Fibroblast of lung (primary cell): ENCODE data around the gene BRINP2. TPM values are rescaled to one million over a fixed set of nuclear protein-coding genes. Genes with fewer than 3 reads are reported as not detected.

ENCODE experiments used
- DNase-seq, 2 donors: peaks; one replicate each; pipeline versions ENCODE4 v3.0.0 to v3.0.0-alpha.2; 2010; ENCODE audit warnings: low read depth in 2 of 2
- H2AFZ ChIP-seq: 2 replicates; pipeline ENCODE4 v1.5.1; 2012; ENCODE audit warnings: low read length, control low read depth, inconsistent platforms
- H3K27ac ChIP-seq: 2 replicates; pipeline ENCODE4 v1.5.1; 2011; ENCODE audit warnings: low read length, control low read depth; ENCODE audit not compliant: insufficient read depth
- H3K27me3 ChIP-seq: 2 replicates; pipeline ENCODE4 v1.5.1; 2011; ENCODE audit warnings: mild to moderate bottlenecking, low read length; ENCODE audit not compliant: control insufficient read depth, insufficient read depth
- H3K36me3 ChIP-seq: 2 replicates; pipeline ENCODE4 v1.5.1; 2011; ENCODE audit warnings: low read length; ENCODE audit not compliant: control insufficient read depth, insufficient read depth
- H3K4me1 ChIP-seq: 2 replicates; pipeline ENCODE4 v1.5.1; 2011; ENCODE audit warnings: low read length; ENCODE audit not compliant: control insufficient read depth, insufficient read depth; ENCODE audit errors: extremely low read depth
- H3K4me2 ChIP-seq: 2 replicates; pipeline ENCODE4 v1.5.1; 2011; ENCODE audit warnings: low read length, control low read depth; ENCODE audit not compliant: insufficient read depth; ENCODE audit errors: extremely low read depth
- H3K4me3 ChIP-seq, 4 experiments: fragments of 200-600 bp in 1 of 4; sonication (generic) in 1 of 4; replicated peaks in 1 of 4; 2 replicates each; pipeline ENCODE4 v1.5.1; 2011 to 2016; ENCODE audit warnings: low read length in 4 of 4, low read depth in 3 of 4, mild to moderate bottlenecking in 3 of 4, control low read depth in 2 of 4, inconsistent platforms in 1 of 4, mixed read lengths in 1 of 4; ENCODE audit not compliant: insufficient read depth in 1 of 4; ENCODE audit errors: control extremely low read depth in 1 of 4
- H3K79me2 ChIP-seq: 2 replicates; pipeline ENCODE4 v1.5.1; 2012; ENCODE audit warnings: mild to moderate bottlenecking, low read length, inconsistent platforms; ENCODE audit not compliant: control insufficient read depth, insufficient read depth
- H3K9ac ChIP-seq: 2 replicates; pipeline ENCODE4 v1.5.1; 2011; ENCODE audit warnings: mild to moderate bottlenecking, low read length, control low read depth; ENCODE audit not compliant: insufficient read depth
- H3K9me3 ChIP-seq: 2 replicates; pipeline ENCODE4 v1.5.1; 2012; ENCODE audit warnings: low read depth, low read length; ENCODE audit not compliant: control insufficient read depth, insufficient read depth
- H4K20me1 ChIP-seq: 2 replicates; pipeline ENCODE4 v1.5.1; 2011; ENCODE audit warnings: low read length; ENCODE audit not compliant: control insufficient read depth, insufficient read depth; ENCODE audit errors: extremely low read depth
- EZH2 ChIP-seq: IDR thresholded peaks from 2 replicates; pipeline ENCODE4 v1.5.1; 2012; ENCODE audit warnings: low read length, control low read depth, mild to moderate bottlenecking; ENCODE audit errors: missing control alignments
- polyA plus RNA-seq, 2 donors: library from polyadenylated mRNA; depleted of rRNA in 1 of 2; stranded (reverse) in 1 of 2; unstranded in 1 of 2; fragments of >200 nt; gene quantifications; 2 replicates each; pipeline ENCODE4 v1.2.1, GENCODE V29; 2011 to 2012; ENCODE audit warnings: missing spikeins in 1 of 2
- total RNA-seq: library from RNA; depleted of rRNA; stranded (reverse); fragments of >200 nt; gene quantifications from 2 replicates; pipeline ENCODE4 v1.2.1, GENCODE V29; 2014
- TF ChIP-seq, protein P1 (sequence below), 2 donors: IDR thresholded peaks in 1 of 2; conservative IDR thresholded peaks in 1 of 2; 1 replicate in 1 of 2; 2 replicates in 1 of 2; pipeline ENCODE4 v1.5.1; 2011 to 2012; ENCODE audit warnings: low read length in 2 of 2, control low read depth in 1 of 2, inconsistent platforms in 1 of 2, low read depth in 1 of 2, mild to moderate bottlenecking in 1 of 2

The BRINP2 gene
- total and polyA plus RNA-seq, 2 donors (not counting 1 experiment from before 2014, with no cell fraction given): under 0.01 to 0.02 TPM

DNA sequence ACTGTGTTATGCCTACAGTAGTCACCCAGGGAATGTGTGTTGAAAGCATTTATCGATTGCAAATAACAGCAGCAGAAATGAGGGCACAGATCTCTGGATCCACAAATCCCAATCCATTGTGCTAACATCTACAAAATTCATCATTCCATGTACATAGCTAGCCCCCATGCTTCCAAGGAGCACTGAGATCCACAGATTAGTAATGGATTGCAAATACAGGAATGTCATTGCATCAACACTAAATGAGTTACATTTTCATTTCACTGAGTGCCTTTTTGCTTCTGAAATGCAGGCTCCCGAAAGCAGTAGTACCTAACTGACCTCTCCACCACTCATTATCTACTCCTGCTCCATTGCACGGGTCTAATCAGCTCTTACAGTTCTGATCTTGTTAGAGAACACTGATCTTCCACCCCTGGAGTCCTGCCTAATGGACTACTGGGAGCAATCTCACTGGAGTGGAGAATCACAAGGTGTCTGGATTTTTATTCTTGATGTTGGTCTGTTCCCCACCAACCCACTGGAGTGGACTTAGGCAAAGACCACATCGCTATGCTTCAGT, 36.7 kb upstream of the BRINP2 start:
- no peak for DNase-seq
- Histone ChIP-seq H2AFZ (no peak overlapping the region), H3K4me2 (no peak overlapping the region), H3K79me2 (no peaks in the 10 kb centered on the region), H3K4me3 (no peak overlapping the region), H3K9me3 (no peaks in the 10 kb centered on the region), H3K4me1 (no peaks in the 10 kb centered on the region), H3K27me3 (no peaks in the 10 kb centered on the region), H3K9ac (no peak overlapping the region), H3K36me3 (no peaks in the 10 kb centered on the region), H4K20me1 (no peaks in the 10 kb centered on the region), H3K27ac (no peak overlapping the region)
- TF ChIP-seq, protein P1, sequence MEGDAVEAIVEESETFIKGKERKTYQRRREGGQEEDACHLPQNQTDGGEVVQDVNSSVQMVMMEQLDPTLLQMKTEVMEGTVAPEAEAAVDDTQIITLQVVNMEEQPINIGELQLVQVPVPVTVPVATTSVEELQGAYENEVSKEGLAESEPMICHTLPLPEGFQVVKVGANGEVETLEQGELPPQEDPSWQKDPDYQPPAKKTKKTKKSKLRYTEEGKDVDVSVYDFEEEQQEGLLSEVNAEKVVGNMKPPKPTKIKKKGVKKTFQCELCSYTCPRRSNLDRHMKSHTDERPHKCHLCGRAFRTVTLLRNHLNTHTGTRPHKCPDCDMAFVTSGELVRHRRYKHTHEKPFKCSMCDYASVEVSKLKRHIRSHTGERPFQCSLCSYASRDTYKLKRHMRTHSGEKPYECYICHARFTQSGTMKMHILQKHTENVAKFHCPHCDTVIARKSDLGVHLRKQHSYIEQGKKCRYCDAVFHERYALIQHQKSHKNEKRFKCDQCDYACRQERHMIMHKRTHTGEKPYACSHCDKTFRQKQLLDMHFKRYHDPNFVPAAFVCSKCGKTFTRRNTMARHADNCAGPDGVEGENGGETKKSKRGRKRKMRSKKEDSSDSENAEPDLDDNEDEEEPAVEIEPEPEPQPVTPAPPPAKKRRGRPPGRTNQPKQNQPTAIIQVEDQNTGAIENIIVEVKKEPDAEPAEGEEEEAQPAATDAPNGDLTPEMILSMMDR (conservative IDR thresholded peaks at IDR 0.05 in 1 of 2, IDR thresholded peaks at IDR 0.05 in 1 of 2; ENCODE audit: low read depth in 1 of 2, low read length in 2 of 2): no peak
- TF ChIP-seq EZH2: no peak

DNA sequence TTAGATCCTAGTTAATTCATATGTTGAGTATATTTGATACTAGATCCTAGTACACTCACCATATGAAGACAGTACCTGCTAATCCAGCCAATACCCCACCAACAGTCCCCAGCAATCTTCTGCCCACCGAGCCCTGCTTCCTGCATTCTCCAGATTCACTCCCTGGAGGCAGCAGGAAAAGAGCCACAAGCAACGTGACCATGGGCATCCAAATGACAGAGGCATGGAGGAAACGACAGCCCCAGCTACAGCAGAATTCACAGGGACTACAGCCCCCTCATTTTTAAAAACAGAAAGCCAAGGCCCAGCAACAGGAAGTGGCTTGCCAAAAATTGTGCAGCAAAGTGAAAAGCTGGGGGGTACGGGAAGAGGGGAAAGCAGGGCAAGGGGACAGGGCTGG, 35.5 kb upstream of the BRINP2 start:
- H3K79me2 ChIP-seq: no peaks in the 10 kb centered on the region
- H3K27ac ChIP-seq: no peak overlapping the region
- no peak overlapping the region for H2AFZ ChIP-seq
- TF ChIP-seq, protein P1 (conservative IDR thresholded peaks at IDR 0.05 in 1 of 2, IDR thresholded peaks at IDR 0.05 in 1 of 2; ENCODE audit: low read depth in 1 of 2, low read length in 2 of 2): no peak
- TF ChIP-seq EZH2: no peak
- H3K36me3 ChIP-seq: no peaks in the 10 kb centered on the region
- H4K20me1 ChIP-seq: no peaks in the 10 kb centered on the region
- H3K4me1 ChIP-seq: no peaks in the 10 kb centered on the region
- no peaks in the 10 kb centered on the region for H3K27me3 ChIP-seq
- no peak for DNase-seq
- H3K4me3 ChIP-seq: no peak overlapping the region
- H3K9ac ChIP-seq: no peak overlapping the region
- H3K9me3 ChIP-seq: no peaks in the 10 kb centered on the region
- H3K4me2 ChIP-seq: no peak overlapping the region

DNA sequence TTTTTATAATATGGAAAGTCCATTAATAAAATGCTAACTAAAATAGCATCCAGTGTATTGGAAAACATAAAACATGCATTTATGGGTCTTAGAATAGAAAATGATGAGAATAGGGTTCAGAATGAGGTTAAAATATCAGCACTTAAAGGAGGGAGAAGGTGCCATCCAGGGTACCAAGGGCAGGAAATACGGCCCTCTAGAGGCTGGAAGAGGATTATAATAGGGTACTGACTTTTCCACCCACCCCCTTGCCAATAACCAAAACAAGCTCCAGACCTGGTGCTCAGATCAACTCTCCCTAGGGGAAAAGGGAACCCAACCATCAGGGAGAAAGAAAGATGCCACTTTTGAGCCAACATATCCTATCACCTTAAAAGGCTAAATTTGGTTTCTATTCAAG, 32.9 kb upstream of the BRINP2 start:
- H4K20me1 ChIP-seq: no peaks in the 10 kb centered on the region
- TF ChIP-seq EZH2: no peak
- TF ChIP-seq, protein P1 (conservative IDR thresholded peaks at IDR 0.05 in 1 of 2, IDR thresholded peaks at IDR 0.05 in 1 of 2; ENCODE audit: low read depth in 1 of 2, low read length in 2 of 2): no peak
- no peak overlapping the region for H2AFZ ChIP-seq
- no peak overlapping the region for H3K9ac ChIP-seq
- H3K36me3 ChIP-seq: no peaks in the 10 kb centered on the region
- no peaks in the 10 kb centered on the region for H3K9me3 ChIP-seq
- no peak for DNase-seq
- H3K27me3 ChIP-seq: no peaks in the 10 kb centered on the region
- H3K27ac ChIP-seq: no peak overlapping the region
- H3K4me2 ChIP-seq: no peak overlapping the region
- no peaks in the 10 kb centered on the region for H3K79me2 ChIP-seq
- H3K4me1 ChIP-seq: no peaks in the 10 kb centered on the region
- H3K4me3 ChIP-seq: no peak overlapping the region
